Measurements from ENCODE around the gene PDE4B.

Gene PDE4B

GRCh38 chr1:66366634-66367033 is 573.9 kb downstream of the PDE4B start:
- DNase-seq, result no peak
- in situ Hi-C loops (cut with HindIII; ENCODE audit: low pct_ligation_motif_present, low sequenced_read_pairs), result no loop called here
- H3K27ac ChIP-seq, result no peak overlapping the region

GRCh38 chr1:66367369-66367768 is 574.7 kb downstream of the PDE4B start:
- no peaks in the 10 kb centered on the region for H3K27me3 ChIP-seq (replicated peaks)
- no peak overlapping the region for H3K4me3 ChIP-seq (ENCODE audit: low read depth, low read length)
- no peaks in the 10 kb centered on the region for H3K36me3 ChIP-seq (replicated peaks)
- no peak overlapping the region for H3K27ac ChIP-seq
- TF ChIP-seq CTCF (IDR thresholded peaks at IDR 0.05; ENCODE audit: low read depth, low read length, missing control alignments), result no peak
- in situ Hi-C loops (cut with HindIII; ENCODE audit: low pct_ligation_motif_present, low sequenced_read_pairs), result no loop called here
- DNase-seq, result no peak

More at GRCh38 chr1:66366634-66367033, 573.9 kb downstream of the PDE4B start:
- Histone ChIP-seq H3K36me3 (replicated peaks) (no peaks in the 10 kb centered on the region), H3K27me3 (replicated peaks) (no peaks in the 10 kb centered on the region), H3K4me3 (ENCODE audit: low read depth, low read length) (no peak overlapping the region)
- TF ChIP-seq CTCF (IDR thresholded peaks at IDR 0.05; ENCODE audit: low read depth, low read length, missing control alignments), result no peak

- no peaks in the 10 kb centered on the region for H3K36me3 ChIP-seq (replicated peaks)
- DNase-seq, result no peak
- TF ChIP-seq CTCF (IDR thresholded peaks at IDR 0.05; ENCODE audit: low read depth, low read length, missing control alignments), result no peak
- in situ Hi-C loops (cut with HindIII; ENCODE audit: low pct_ligation_motif_present, low sequenced_read_pairs), result no loop called here
- no peak overlapping the region for H3K4me3 ChIP-seq (ENCODE audit: low read depth, low read length)
- no peaks in the 10 kb centered on the region for H3K27me3 ChIP-seq (replicated peaks)
- H3K27ac ChIP-seq, result no peak overlapping the region
Measured at GRCh38 chr1:66368261-66368660, 575.6 kb downstream of the PDE4B start.

GRCh38 chr1:66370462-66370971 is 577.8 kb downstream of the PDE4B start:
- no peak overlapping the region for H3K4me3 ChIP-seq (ENCODE audit: low read depth, low read length)
- H3K27me3 ChIP-seq (replicated peaks), result no peaks in the 10 kb centered on the region
- no peaks in the 10 kb centered on the region for H3K36me3 ChIP-seq (replicated peaks)
- peak overlapping the region; percentile 36 for H3K27ac ChIP-seq
- DNase-seq, result no peak
- in situ Hi-C loops (cut with HindIII; ENCODE audit: low pct_ligation_motif_present, low sequenced_read_pairs), result no loop called here
- TF ChIP-seq CTCF (IDR thresholded peaks at IDR 0.05; ENCODE audit: low read depth, low read length, missing control alignments), result no peak

- peak; percentile 89 for DNase-seq
Measured at GRCh38 chr1:66371233-66372005, 578.7 kb downstream of the PDE4B start.

More at GRCh38 chr1:66371233-66372005, 578.7 kb downstream of the PDE4B start:
- Histone ChIP-seq H3K27me3 (replicated peaks) (no peaks in the 10 kb centered on the region), H3K36me3 (replicated peaks) (no peaks in the 10 kb centered on the region), H3K4me3 (ENCODE audit: low read depth, low read length) (no peak overlapping the region), H3K27ac (peak overlapping the region; percentile 91)
- no peak for TF ChIP-seq CTCF (IDR thresholded peaks at IDR 0.05; ENCODE audit: low read depth, low read length, missing control alignments)
- in situ Hi-C loops (cut with HindIII; ENCODE audit: low pct_ligation_motif_present, low sequenced_read_pairs), result no loop called here
